Mesendoderm (in vitro differentiated cells): Measurements from ENCODE around the gene PRPF31.

ENCODE experiments used
- DNase-seq: peaks from one replicate; pipeline ENCODE4 v3.0.0; 2013
- H2AK5ac ChIP-seq: 2 replicates; pipeline ENCODE4 v1.6.1; 2013; ENCODE audit warnings: low read length, inconsistent platforms
- H2BK120ac ChIP-seq: 2 replicates; pipeline ENCODE4 v1.6.1; 2013; ENCODE audit warnings: low read depth, mild to moderate bottlenecking, low read length, moderate library complexity, mixed read lengths
- H2BK15ac ChIP-seq: replicated peaks from 2 replicates; pipeline ENCODE4 v1.6.1; 2013; ENCODE audit warnings: low read depth, mild to moderate bottlenecking, moderate library complexity
- H2BK5ac ChIP-seq: 2 replicates; pipeline ENCODE4 v1.6.1; 2013; ENCODE audit warnings: low read length, inconsistent platforms
- H3K18ac ChIP-seq: 2 replicates; pipeline ENCODE4 v1.6.1; 2013; ENCODE audit warnings: mild to moderate bottlenecking, low read length, mixed read lengths
- H3K23ac ChIP-seq: one replicate; pipeline ENCODE4 v1.6.1; 2013; ENCODE audit warnings: low read length
- H3K27ac ChIP-seq: 2 replicates; pipeline ENCODE4 v1.5.1; 2013; ENCODE audit warnings: low read depth, mild to moderate bottlenecking, inconsistent platforms, low read length, moderate library complexity
- H3K27me3 ChIP-seq: 2 replicates; pipeline ENCODE4 v1.6.1; 2013; ENCODE audit warnings: low read length, control low read depth, mild to moderate bottlenecking, inconsistent platforms; ENCODE audit not compliant: insufficient read depth, poor library complexity
- H3K36me3 ChIP-seq: 2 replicates; pipeline ENCODE4 v1.6.1; 2013; ENCODE audit warnings: low read length, inconsistent platforms; ENCODE audit not compliant: control insufficient read depth, insufficient read depth
- H3K4ac ChIP-seq: one replicate; pipeline ENCODE4 v1.6.1; 2013; ENCODE audit warnings: low read depth, mild to moderate bottlenecking, low read length, moderate library complexity
- H3K4me1 ChIP-seq: 2 replicates; pipeline ENCODE4 v1.6.1; 2013; ENCODE audit warnings: low read depth, low read length, inconsistent platforms; ENCODE audit not compliant: control insufficient read depth
- H3K4me2 ChIP-seq: 2 replicates; pipeline ENCODE4 v1.6.1; 2013; ENCODE audit warnings: low read length
- H3K4me3 ChIP-seq: 2 replicates; pipeline ENCODE4 v1.5.1; 2013; ENCODE audit warnings: mild to moderate bottlenecking, low read length
- H3K56ac ChIP-seq: one replicate; pipeline ENCODE4 v1.6.1; 2013; ENCODE audit warnings: low read length
- H3K79me1 ChIP-seq: 2 replicates; pipeline ENCODE4 v1.6.1; 2013; ENCODE audit warnings: low read length, inconsistent platforms
- H3K79me2 ChIP-seq: 2 replicates; pipeline ENCODE4 v1.6.1; 2013; ENCODE audit warnings: mild to moderate bottlenecking, low read length; ENCODE audit not compliant: control insufficient read depth, insufficient read depth
- H3K9ac ChIP-seq: 2 replicates; pipeline ENCODE4 v1.6.1; 2013; ENCODE audit warnings: low read length, inconsistent platforms
- H4K5ac ChIP-seq: one replicate; pipeline ENCODE4 v1.6.1; 2013; ENCODE audit warnings: low read length
- H4K8ac ChIP-seq: one replicate; pipeline ENCODE4 v1.6.1; 2013; ENCODE audit warnings: low read depth, mild to moderate bottlenecking, control low read depth, low read length, moderate library complexity
- WGBS: extraction: QIAGEN DNeasy Blood & Tissue Kit; methylation state at CpG from one replicate; pipeline ENCODE4 v1.1.7; 2013; ENCODE audit warnings: low lambda C conversion rate, missing lambda C conversion rate; ENCODE audit not compliant: insufficient coverage; ENCODE audit errors: extremely low coverage; 5-methylcytosine and 5-hydroxymethylcytosine counted together

Gene PRPF31

DNA sequence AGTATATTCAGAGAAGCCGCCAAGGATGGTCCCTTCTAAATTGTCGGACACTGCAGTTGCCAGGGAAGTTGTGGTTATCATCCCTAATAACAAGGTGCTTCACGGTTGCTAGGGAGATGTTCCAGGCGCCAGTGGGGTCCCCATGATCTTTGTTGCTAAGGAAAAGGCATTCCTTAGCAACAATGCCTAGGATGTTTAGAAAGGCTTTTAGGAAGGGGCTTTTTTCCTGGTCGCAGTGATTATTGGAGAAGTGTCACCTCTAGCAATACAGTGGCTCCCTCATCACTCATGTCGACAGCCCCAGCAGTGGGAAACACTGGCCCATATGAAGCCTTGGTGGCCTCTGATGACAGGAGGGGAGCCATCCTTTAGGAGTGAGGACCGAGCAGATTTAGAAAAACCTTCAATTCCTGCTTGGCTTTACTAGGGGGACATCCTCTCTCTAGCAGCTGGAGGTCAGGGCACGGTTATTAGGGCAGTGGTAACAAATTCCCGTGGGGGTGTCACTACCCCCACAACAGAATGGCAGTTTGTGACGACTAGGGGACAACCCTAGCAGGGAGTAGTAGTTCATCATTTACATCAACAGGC is 63.8 kb downstream of the PRPF31 start:
- no peak overlapping the region for H3K4ac ChIP-seq
- no peaks in the 10 kb centered on the region for H3K4me1 ChIP-seq
- no CpG with 5 or more reads among the region's 10 CpGs for WGBS
- H2BK5ac ChIP-seq: no peak overlapping the region
- no peaks in the 10 kb centered on the region for H3K79me1 ChIP-seq
- no peak overlapping the region for H4K5ac ChIP-seq
- no peak overlapping the region for H2BK120ac ChIP-seq
- no peak for DNase-seq
- H3K79me2 ChIP-seq: no peaks in the 10 kb centered on the region
- no peak overlapping the region for H2BK15ac ChIP-seq
- H3K9ac ChIP-seq: no peak overlapping the region
- peaks cover 8% of the 10 kb centered on the region for H3K36me3 ChIP-seq
- no peak overlapping the region for H4K8ac ChIP-seq
- no peak overlapping the region for H2AK5ac ChIP-seq
- H3K18ac ChIP-seq: no peak overlapping the region
- no peak overlapping the region for H3K27ac ChIP-seq
- no peak overlapping the region for H3K4me3 ChIP-seq
- H3K27me3 ChIP-seq: no peaks in the 10 kb centered on the region
- H3K4me2 ChIP-seq: no peak overlapping the region
- no peak overlapping the region for H3K23ac ChIP-seq
- no peak overlapping the region for H3K56ac ChIP-seq

GRCh38 chr19:54179921-54180461 is 64.4 kb downstream of the PRPF31 start:
- WGBS: no CpG with 5 or more reads among the region's 10 CpGs
- Histone ChIP-seq H3K27me3 (no peaks in the 10 kb centered on the region), H2BK5ac (no peak overlapping the region), H4K8ac (no peak overlapping the region), H3K79me2 (no peaks in the 10 kb centered on the region), H3K4me3 (no peak overlapping the region), H2AK5ac (no peak overlapping the region), H3K4me1 (no peaks in the 10 kb centered on the region), H3K4me2 (no peak overlapping the region), H2BK120ac (no peak overlapping the region), H3K4ac (no peak overlapping the region), H3K23ac (no peak overlapping the region), H3K27ac (no peak overlapping the region), H3K9ac (no peak overlapping the region), H2BK15ac (no peak overlapping the region), H3K18ac (no peak overlapping the region), H3K79me1 (no peaks in the 10 kb centered on the region), H3K56ac (no peak overlapping the region), H4K5ac (no peak overlapping the region), H3K36me3 (peaks cover 8% of the 10 kb centered on the region)
- DNase-seq: peak; percentile 99

DNA sequence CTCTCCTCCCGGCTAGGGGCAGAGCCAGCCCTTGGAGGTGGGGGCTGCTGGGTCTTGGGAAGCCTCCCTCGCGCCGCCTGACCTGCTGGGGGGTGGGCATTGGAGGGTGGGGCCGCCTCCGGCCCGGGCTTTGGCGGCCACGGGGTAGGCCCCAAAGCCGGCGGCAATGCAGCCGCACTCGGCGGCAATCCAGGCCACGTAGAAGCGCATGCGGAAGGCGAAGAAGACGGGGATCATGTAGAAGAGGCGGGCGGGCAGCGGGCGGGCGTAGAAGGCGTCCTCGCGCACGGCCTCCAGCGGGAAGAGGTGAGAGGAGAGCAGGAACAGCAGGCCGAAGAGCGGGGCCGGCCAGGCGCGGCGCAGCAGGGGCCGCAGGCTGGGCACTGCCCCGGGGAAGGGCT is 65.1 kb downstream of the PRPF31 start:
- H4K8ac ChIP-seq: no peak overlapping the region
- no peak overlapping the region for H3K18ac ChIP-seq
- H3K4me1 ChIP-seq: no peaks in the 10 kb centered on the region
- H3K79me2 ChIP-seq: no peaks in the 10 kb centered on the region
- H3K27ac ChIP-seq: no peak overlapping the region
- no peak overlapping the region for H2AK5ac ChIP-seq
- H2BK15ac ChIP-seq: no peak overlapping the region
- no peak overlapping the region for H2BK120ac ChIP-seq
- no peaks in the 10 kb centered on the region for H3K27me3 ChIP-seq
- H3K9ac ChIP-seq: no peak overlapping the region
- no peak overlapping the region for H3K4ac ChIP-seq
- no peak overlapping the region for H4K5ac ChIP-seq
- peaks cover 8% of the 10 kb centered on the region for H3K36me3 ChIP-seq
- H3K4me3 ChIP-seq: no peak overlapping the region
- H3K4me2 ChIP-seq: no peak overlapping the region
- no peak overlapping the region for H3K23ac ChIP-seq
- WGBS: no CpG with 5 or more reads among the region's 37 CpGs
- H3K79me1 ChIP-seq: no peaks in the 10 kb centered on the region
- no peak for DNase-seq
- no peak overlapping the region for H2BK5ac ChIP-seq
- no peak overlapping the region for H3K56ac ChIP-seq
